SK-N-SH treated with all-trans-retinoic acid at 6 μM for 48 hours (cell line): ENCODE results near the gene PRCP.

ENCODE experiments used
- ATAC-seq: fragments of 200-7000 bp; cut with Tn5 transposase; 3 replicates; pipeline ENCODE4 v1.9.1; 2020; ENCODE audit warnings: mild to moderate bottlenecking, moderate library complexity
- ARNTL ChIP-seq: fragments of 450-650 bp; formaldehyde crosslinking; IDR thresholded peaks from 2 replicates; pipeline ENCODE4 v1.5.0; 2020; ENCODE audit warnings: low read depth, mild to moderate bottlenecking, moderate library complexity, borderline replicate concordance
- BACH2 ChIP-seq: fragments of 250-450 bp; sonication (Bioruptor Pico); IDR thresholded peaks from 2 replicates; pipeline ENCODE4 v1.9.0; 2021; ENCODE audit warnings: mild to moderate bottlenecking, borderline replicate concordance
- CREB5 ChIP-seq: fragments of 250-450 bp; sonication (Bioruptor Pico); IDR thresholded peaks from 2 replicates; pipeline ENCODE4 v1.5.1; 2020; ENCODE audit warnings: low read depth, mild to moderate bottlenecking, moderate library complexity
- CSDC2 ChIP-seq: fragments of 250-450 bp; sonication (Bioruptor Pico); IDR thresholded peaks from 2 replicates; pipeline ENCODE4 v1.5.0; 2020; ENCODE audit warnings: mild to moderate bottlenecking, moderate library complexity
- CSRNP3 ChIP-seq: fragments of 250-450 bp; sonication (Bioruptor Pico); IDR thresholded peaks from 2 replicates; pipeline ENCODE4 v1.5.1; 2021; ENCODE audit warnings: mild to moderate bottlenecking, moderate library complexity
- ESRRG ChIP-seq: fragments of 250-450 bp; sonication (Bioruptor Pico); IDR thresholded peaks from 2 replicates; pipeline ENCODE4 v1.6.1; 2021; ENCODE audit warnings: mild to moderate bottlenecking
- GLIS3 ChIP-seq: fragments of 250-450 bp; sonication (Bioruptor Pico); IDR thresholded peaks from 2 replicates; pipeline ENCODE4 v1.5.0; 2020; ENCODE audit warnings: mild to moderate bottlenecking, moderate library complexity
- ISL1 ChIP-seq: fragments of 250-450 bp; sonication (Bioruptor Pico); IDR thresholded peaks from 2 replicates; pipeline ENCODE4 v2.1.2; 2022; ENCODE audit warnings: mild to moderate bottlenecking, moderate library complexity
- OSR1 ChIP-seq: fragments of 250-450 bp; sonication (Bioruptor Pico); IDR thresholded peaks from 2 replicates; pipeline ENCODE4 v1.8.0; 2022; ENCODE audit warnings: moderate library complexity, mild to moderate bottlenecking, inconsistent platforms
- PATZ1 ChIP-seq: fragments of 250-450 bp; sonication (Bioruptor Pico); IDR thresholded peaks from 2 replicates; pipeline ENCODE4 v1.8.0; 2020; ENCODE audit warnings: mild to moderate bottlenecking, moderate library complexity, borderline replicate concordance
- POU6F1 ChIP-seq: fragments of 250-450 bp; sonication (Bioruptor Pico); IDR thresholded peaks from 2 replicates; pipeline ENCODE4 v1.8.0; 2021; ENCODE audit warnings: low read depth, mild to moderate bottlenecking, moderate library complexity, borderline replicate concordance
- PPARA ChIP-seq: fragments of 250-450 bp; sonication (Bioruptor Pico); IDR thresholded peaks from 2 replicates; pipeline ENCODE4 v1.5.0; 2020; ENCODE audit warnings: mild to moderate bottlenecking, borderline replicate concordance
- RARB ChIP-seq: fragments of 250-450 bp; sonication (Bioruptor Pico); IDR thresholded peaks from 2 replicates; pipeline ENCODE4 v1.8.0; 2021; ENCODE audit warnings: mild to moderate bottlenecking, moderate library complexity
- SNAI2 ChIP-seq: fragments of 250-450 bp; sonication (Bioruptor Pico); IDR thresholded peaks from 2 replicates; pipeline ENCODE4 v1.5.0; 2020; ENCODE audit warnings: mild to moderate bottlenecking, moderate library complexity
- TCF4 ChIP-seq: fragments of 250-450 bp; sonication (Bioruptor Pico); IDR thresholded peaks from 2 replicates; pipeline ENCODE4 v1.8.0; 2021; ENCODE audit warnings: mild to moderate bottlenecking, moderate library complexity, borderline replicate concordance
- TOX ChIP-seq: fragments of 250-450 bp; sonication (Bioruptor Pico); IDR thresholded peaks from 2 replicates; pipeline ENCODE4 v1.8.0; 2021; ENCODE audit warnings: mild to moderate bottlenecking, moderate library complexity, borderline replicate concordance
- TSHZ2 ChIP-seq: fragments of 250-450 bp; sonication (Bioruptor Pico); IDR thresholded peaks from 2 replicates; pipeline ENCODE4 v1.5.0; 2020; ENCODE audit warnings: mild to moderate bottlenecking, moderate library complexity
- ZC3H10 ChIP-seq: fragments of 250-450 bp; sonication (Bioruptor Pico); IDR thresholded peaks from 2 replicates; pipeline ENCODE4 v1.5.1; 2021; ENCODE audit warnings: mild to moderate bottlenecking, moderate library complexity
- ZFP3 ChIP-seq: fragments of 250-450 bp; sonication (Bioruptor Pico); IDR thresholded peaks from 2 replicates; pipeline ENCODE4 v1.5.0; 2020; ENCODE audit warnings: mild to moderate bottlenecking, moderate library complexity
- ZFP30 ChIP-seq: fragments of 450-650 bp; formaldehyde crosslinking; IDR thresholded peaks from 2 replicates; pipeline ENCODE4 v1.5.0; 2022; ENCODE audit warnings: mild to moderate bottlenecking, moderate library complexity
- ZNF565 ChIP-seq: fragments of 450-650 bp; formaldehyde crosslinking; conservative IDR thresholded peaks from 2 replicates; pipeline ENCODE4 v1.5.0; 2020; ENCODE audit warnings: low read depth, mild to moderate bottlenecking, moderate library complexity
- ZNF70 ChIP-seq: fragments of 450-650 bp; formaldehyde crosslinking; IDR thresholded peaks from 2 replicates; pipeline ENCODE4 v1.5.0; 2020; ENCODE audit warnings: mild to moderate bottlenecking, moderate library complexity
- ZNF8 ChIP-seq: fragments of 450-650 bp; formaldehyde crosslinking; IDR thresholded peaks from 2 replicates; pipeline ENCODE4 v1.5.0; 2020; ENCODE audit warnings: mild to moderate bottlenecking, moderate library complexity

Gene PRCP

GRCh38 chr11:82937554-82937953, 37.3 kb upstream of the PRCP start:
- ATAC-seq: no peak
- no peak for TF ChIP-seq CREB5 (CRISPR knock-in tag)
- TF ChIP-seq GLIS3 (CRISPR knock-in tag): no peak
- no peak for TF ChIP-seq ESRRG (CRISPR knock-in tag)
- TF ChIP-seq CSRNP3 (CRISPR knock-in tag): no peak
- TF ChIP-seq ZNF8 (CRISPR knock-in tag): no peak
- no peak for TF ChIP-seq TSHZ2
- TF ChIP-seq CSDC2 (CRISPR knock-in tag): no peak
- TF ChIP-seq ZNF70 (CRISPR knock-in tag): no peak
- TF ChIP-seq ARNTL (CRISPR knock-in tag): no peak
- no peak for TF ChIP-seq ZNF565 (CRISPR knock-in tag)
- TF ChIP-seq PPARA (CRISPR knock-in tag): no peak
- TF ChIP-seq ZC3H10: no peak
- TF ChIP-seq RARB (CRISPR knock-in tag): no peak
- no peak for TF ChIP-seq TOX (CRISPR knock-in tag)
- TF ChIP-seq ZFP30: no peak
- no peak for TF ChIP-seq ZFP3 (CRISPR knock-in tag)
- no peak for TF ChIP-seq SNAI2 (CRISPR knock-in tag)
- TF ChIP-seq, all 23 proteins: peak for 0

- TF ChIP-seq TCF4 (CRISPR knock-in tag): no peak
- TF ChIP-seq ZNF70 (CRISPR knock-in tag): no peak
- ATAC-seq: no peak
Measured at GRCh38 chr11:82936261-82936660, 36.0 kb upstream of the PRCP start.

GRCh38 chr11:82932564-82932963, 32.3 kb upstream of the PRCP start:
- ATAC-seq: no peak
- TF ChIP-seq ZNF565 (CRISPR knock-in tag): no peak
- no peak for TF ChIP-seq ZNF8 (CRISPR knock-in tag)
- TF ChIP-seq POU6F1 (CRISPR knock-in tag): no peak
- no peak for TF ChIP-seq ISL1 (CRISPR knock-in tag)
- no peak for TF ChIP-seq ZNF70 (CRISPR knock-in tag)
- no peak for TF ChIP-seq PPARA (CRISPR knock-in tag)
- no peak for TF ChIP-seq PATZ1
- no peak for TF ChIP-seq OSR1 (CRISPR knock-in tag)
- no peak for TF ChIP-seq ZFP3 (CRISPR knock-in tag)
- TF ChIP-seq BACH2 (CRISPR knock-in tag): no peak
- no peak for TF ChIP-seq TCF4 (CRISPR knock-in tag)
- TF ChIP-seq SNAI2 (CRISPR knock-in tag): no peak
- no peak for TF ChIP-seq ZFP30
- no peak for TF ChIP-seq ESRRG (CRISPR knock-in tag)
- no peak for TF ChIP-seq CSDC2 (CRISPR knock-in tag)
- no peak for TF ChIP-seq GLIS3 (CRISPR knock-in tag)
- no peak for TF ChIP-seq TSHZ2
- no peak for TF ChIP-seq TOX (CRISPR knock-in tag)
- no peak for TF ChIP-seq ARNTL (CRISPR knock-in tag)
- no peak for TF ChIP-seq CREB5 (CRISPR knock-in tag)
